Measurements from ENCODE around the gene CBL.

Gene CBL

DNA sequence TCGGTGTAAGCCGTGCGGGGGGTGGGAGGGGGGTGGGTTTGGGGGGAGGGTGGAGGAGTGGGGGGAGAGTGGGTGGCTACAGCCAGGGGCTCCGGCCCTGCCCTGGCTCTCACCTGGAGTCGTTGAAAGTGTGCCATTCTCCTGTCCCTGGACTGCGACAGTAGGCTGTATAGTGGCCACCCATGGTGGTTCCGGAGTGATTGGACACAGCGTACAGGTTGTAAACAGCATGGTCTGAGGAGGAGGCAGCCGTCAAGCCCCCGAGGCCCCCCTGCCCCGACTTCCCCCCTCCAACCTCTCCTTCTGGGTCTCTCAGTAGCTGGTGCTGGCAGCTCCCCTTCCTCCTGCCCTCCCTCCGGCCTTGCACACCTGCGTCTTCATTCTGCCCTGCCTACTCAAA is 150.9 kb downstream of the CBL start:
- DNase-seq (ENCODE audit: low read depth) = no peak
- H3K9ac ChIP-seq (ENCODE audit: low read length) = peak overlapping the region; percentile 86
- H3K36me3 ChIP-seq (ENCODE audit: control insufficient read depth, insufficient read depth, low read length, severe bottlenecking) = peaks cover 3% of the 10 kb centered on the region
- peaks cover 6% of the 10 kb centered on the region for H3K27me3 ChIP-seq (replicated peaks; ENCODE audit: control insufficient read depth, insufficient read depth, low read length)
- H3K4me3 ChIP-seq (ENCODE audit: low read length) = no peak overlapping the region
- H3K9me3 ChIP-seq (ENCODE audit: control insufficient read depth, low read length) = no peaks in the 10 kb centered on the region
- peaks cover 25% of the 10 kb centered on the region for H3K4me1 ChIP-seq (ENCODE audit: control insufficient read depth, insufficient read depth, low read length)

All from adipocyte (in vitro differentiated cells).